CD4-positive, alpha-beta T cell treated with Interleukin-15 for 1 hour (primary cell): ENCODE data around the gene AGPAT3.

Experiments used
- DNase-seq: peaks from one replicate; pipeline ENCODE4 v3.0.0-alpha.2; 2020

The AGPAT3 gene

GRCh38 chr21:43925609-43926008 is 60.6 kb downstream of the AGPAT3 start:
- DNase-seq: no peak

GRCh38 chr21:43926196-43926595 is 61.2 kb downstream of the AGPAT3 start:
- no peak for DNase-seq

GRCh38 chr21:43927591-43928221 is 62.7 kb downstream of the AGPAT3 start:
- no peak for DNase-seq

GRCh38 chr21:43928222-43929125 is 63.5 kb downstream of the AGPAT3 start:
- DNase-seq: no peak

GRCh38 chr21:43929217-43929971 is 64.4 kb downstream of the AGPAT3 start:
- DNase-seq: no peak

- no peak for DNase-seq
These were observed 65.2 kb downstream of the AGPAT3 start for GRCh38 chr21:43930074-43930847.

GRCh38 chr21:43930848-43931375 is 65.9 kb downstream of the AGPAT3 start:
- no peak for DNase-seq

GRCh38 chr21:43931489-43931888 is 66.5 kb downstream of the AGPAT3 start:
- DNase-seq: no peak

GRCh38 chr21:43932005-43932404 is 67.0 kb downstream of the AGPAT3 start:
- DNase-seq: no peak

- DNase-seq: no peak
These were observed 68.2 kb downstream of the AGPAT3 start for GRCh38 chr21:43933199-43933598.

GRCh38 chr21:43933680-43934079 is 68.7 kb downstream of the AGPAT3 start:
- no peak for DNase-seq

GRCh38 chr21:43934116-43934515 is 69.1 kb downstream of the AGPAT3 start:
- no peak for DNase-seq

- DNase-seq: no peak
These were observed 70.0 kb downstream of the AGPAT3 start for GRCh38 chr21:43934716-43935705.

GRCh38 chr21:43935711-43936110 is 70.7 kb downstream of the AGPAT3 start:
- DNase-seq: no peak

- DNase-seq: no peak
These were observed 71.4 kb downstream of the AGPAT3 start for GRCh38 chr21:43936247-43936967.

GRCh38 chr21:43937051-43937832 is 72.2 kb downstream of the AGPAT3 start:
- DNase-seq: no peak

GRCh38 chr21:43937891-43938309 is 72.9 kb downstream of the AGPAT3 start:
- no peak for DNase-seq

GRCh38 chr21:43938751-43939442 is 73.9 kb downstream of the AGPAT3 start:
- DNase-seq: peak; percentile 85
